Measurements from ENCODE around the gene CTIF.

The CTIF gene

GRCh38 chr18:48689548-48689947 lies 150.7 kb downstream of the CTIF start:
- DNase-seq: no peak

- DNase-seq: no peak
Measured at GRCh38 chr18:48690494-48690893, 151.7 kb downstream of the CTIF start.

GRCh38 chr18:48693006-48693405 lies 154.2 kb downstream of the CTIF start:
- DNase-seq: no peak

GRCh38 chr18:48693625-48694262 lies 154.9 kb downstream of the CTIF start:
- no peak for DNase-seq

- no peak for DNase-seq
Measured at GRCh38 chr18:48694295-48694694, 155.5 kb downstream of the CTIF start.

- DNase-seq: no peak
Measured at GRCh38 chr18:48695671-48696070, 156.8 kb downstream of the CTIF start.

GRCh38 chr18:48696218-48696617 lies 157.4 kb downstream of the CTIF start:
- no peak for DNase-seq

- no peak for DNase-seq
Measured at GRCh38 chr18:48697441-48697840, 158.6 kb downstream of the CTIF start.

- no peak for DNase-seq
Measured at GRCh38 chr18:48698707-48699106, 159.9 kb downstream of the CTIF start.

GRCh38 chr18:48699761-48700160 lies 160.9 kb downstream of the CTIF start:
- DNase-seq: no peak

GRCh38 chr18:48700446-48700845 lies 161.6 kb downstream of the CTIF start:
- no peak for DNase-seq

GRCh38 chr18:48702346-48703027 lies 163.7 kb downstream of the CTIF start:
- no peak for DNase-seq

GRCh38 chr18:48703028-48703386 lies 164.2 kb downstream of the CTIF start:
- no peak for DNase-seq

GRCh38 chr18:48703418-48703817 lies 164.6 kb downstream of the CTIF start:
- DNase-seq: no peak

- no peak for DNase-seq
Measured at GRCh38 chr18:48705043-48705442, 166.2 kb downstream of the CTIF start.

- DNase-seq: no peak
Measured at GRCh38 chr18:48705531-48705930, 166.7 kb downstream of the CTIF start.

- DNase-seq: no peak
Measured at GRCh38 chr18:48706731-48707130, 167.9 kb downstream of the CTIF start.

- no peak for DNase-seq
Measured at GRCh38 chr18:48707636-48708296, 168.9 kb downstream of the CTIF start.

- no peak for DNase-seq
Measured at GRCh38 chr18:48708807-48709206, 170.0 kb downstream of the CTIF start.

GRCh38 chr18:48709371-48710062 lies 170.7 kb downstream of the CTIF start:
- no peak for DNase-seq

GRCh38 chr18:48711651-48712486 lies 173.0 kb downstream of the CTIF start:
- peak; percentile 20 for DNase-seq

- no peak for DNase-seq
Measured at GRCh38 chr18:48713309-48713708, 174.5 kb downstream of the CTIF start.

GRCh38 chr18:48714873-48715272 lies 176.0 kb downstream of the CTIF start:
- no peak for DNase-seq
